DMS114 treated with DMSO at 0.1 percent for 48 hours (cell line): ENCODE results near the gene UBL7.

Source experiments
- DNase-seq: peaks from one replicate; lab custom pipeline; 2025; ENCODE audit not compliant: unreplicated experiment; lab: John Stamatoyannopoulos, UW

Gene UBL7

DNA sequence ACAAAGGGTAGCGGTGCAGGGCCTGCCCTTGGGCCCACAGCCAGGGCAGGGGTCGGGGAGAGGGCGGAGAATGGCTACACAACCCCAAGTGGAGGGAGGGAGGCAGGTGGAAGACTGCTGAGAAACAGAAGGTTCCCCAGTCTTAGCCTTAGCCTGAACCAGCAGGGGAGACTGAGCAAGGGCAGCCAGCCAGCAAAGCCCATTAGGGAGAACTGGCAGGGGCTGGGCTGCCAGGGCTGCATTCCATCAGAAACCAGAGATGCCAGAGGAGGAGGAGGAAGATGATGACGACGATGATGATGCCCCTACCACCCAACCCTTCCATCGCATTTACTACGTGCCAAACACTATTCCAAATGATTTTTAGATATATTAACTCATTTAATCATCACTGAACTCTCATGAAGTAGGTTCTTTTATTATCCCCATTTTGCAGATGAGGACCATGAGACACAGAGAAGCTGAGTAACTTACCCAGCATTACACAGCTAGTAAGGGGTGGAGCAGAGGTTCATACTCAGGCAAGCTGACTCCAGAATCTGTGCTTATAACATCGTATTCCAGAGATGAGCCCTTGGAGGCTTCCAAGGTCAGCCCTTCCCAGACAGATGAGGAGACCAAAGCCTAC is 35.9 kb downstream of the UBL7 start:
- DNase-seq, result no peak

DNA sequence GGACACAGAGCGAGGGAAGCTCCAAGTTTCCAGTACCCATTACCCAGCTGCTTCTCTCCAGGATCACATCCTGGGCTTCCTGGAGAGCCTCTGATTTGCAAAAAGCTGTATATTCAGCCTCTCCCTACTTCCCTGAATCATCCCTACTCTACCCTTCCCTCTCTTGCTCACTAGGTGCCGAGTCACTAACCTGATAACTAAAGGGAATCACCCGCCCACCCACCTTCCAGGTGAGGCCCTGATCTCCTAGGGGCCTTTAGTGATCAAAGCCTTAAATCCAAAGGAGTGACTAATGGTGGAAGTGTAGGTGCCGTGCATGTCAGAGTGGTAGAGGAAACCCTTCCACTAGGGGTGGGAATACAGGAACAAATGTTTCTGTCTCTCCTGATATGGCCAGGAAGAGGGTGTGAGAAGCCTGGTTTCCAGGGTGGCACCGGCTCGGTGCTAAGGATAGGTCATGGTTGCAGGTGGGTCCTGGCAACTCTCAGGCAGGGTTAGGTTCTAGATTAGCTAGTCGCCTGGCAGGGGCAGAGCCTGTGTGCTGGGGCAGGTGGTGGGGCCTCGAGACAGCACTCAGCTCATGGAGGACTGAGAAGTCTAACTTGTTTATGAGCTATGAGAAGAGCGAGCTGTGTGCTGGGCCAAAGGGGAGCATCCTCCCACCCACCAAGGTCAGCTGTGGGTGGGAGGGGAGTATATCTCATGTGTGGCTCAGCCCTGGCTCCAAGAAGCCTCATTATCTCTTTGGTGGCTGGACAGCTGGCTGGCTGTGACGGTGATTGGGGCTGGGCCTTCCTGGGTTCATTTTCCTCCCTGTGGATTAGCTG is 37.3 kb downstream of the UBL7 start:
- no peak for DNase-seq

DNA sequence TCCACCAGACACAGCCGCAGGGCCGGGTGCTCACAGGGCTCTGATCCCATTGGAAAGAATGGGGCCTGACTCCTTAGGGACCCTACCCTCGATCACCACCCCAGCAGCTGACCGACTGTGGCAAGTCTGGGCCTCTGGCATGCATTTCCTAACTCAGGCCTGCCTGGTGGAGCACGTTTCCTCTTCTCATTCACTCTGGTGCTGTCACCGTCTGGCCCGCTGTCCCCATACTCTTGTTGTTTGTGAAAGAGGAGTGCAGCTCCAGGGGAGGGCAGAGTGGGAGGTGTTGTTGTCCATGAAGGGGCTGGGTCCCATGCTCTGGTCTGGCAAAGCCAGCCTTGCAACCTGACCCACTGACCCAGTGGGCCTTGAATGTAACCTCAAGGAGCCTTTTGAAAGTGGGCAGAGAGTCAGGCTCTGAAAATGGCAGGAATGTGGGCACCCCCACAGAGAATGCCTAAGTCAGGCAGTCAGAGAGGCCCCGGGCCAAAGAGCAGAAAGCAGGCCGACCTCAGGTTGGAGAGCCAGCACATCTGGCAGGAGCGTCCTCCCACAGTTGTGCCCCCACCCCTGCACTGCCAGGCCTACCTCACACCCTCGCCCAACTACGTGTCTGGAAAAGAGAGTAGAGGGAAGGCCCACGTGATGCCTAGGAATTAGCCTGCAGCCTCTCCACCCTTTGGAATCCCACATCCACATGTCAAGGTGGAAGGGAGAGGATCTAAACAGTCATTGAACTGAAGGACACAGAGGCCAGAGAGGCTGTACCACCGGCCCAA is 38.1 kb downstream of the UBL7 start:
- no peak for DNase-seq

DNA sequence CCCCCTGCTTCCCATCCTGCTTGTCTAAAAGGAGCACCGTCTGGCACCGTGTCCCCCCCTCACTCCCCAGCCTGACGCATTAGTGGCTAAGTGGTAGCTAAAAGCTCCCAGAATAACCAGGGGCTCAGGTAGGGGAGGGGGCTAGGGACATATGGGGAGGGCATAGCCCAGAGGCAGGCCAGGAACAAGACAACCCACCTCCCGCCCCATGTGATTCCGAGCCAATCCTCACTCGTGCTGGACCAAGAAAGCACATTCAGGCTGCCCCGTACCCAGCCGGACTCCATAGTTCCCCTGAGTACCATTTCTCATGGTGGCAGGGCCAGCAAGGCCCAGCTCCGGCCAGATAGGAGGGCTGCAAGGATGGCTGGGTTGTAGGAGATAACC is 38.7 kb downstream of the UBL7 start:
- no peak for DNase-seq

DNA sequence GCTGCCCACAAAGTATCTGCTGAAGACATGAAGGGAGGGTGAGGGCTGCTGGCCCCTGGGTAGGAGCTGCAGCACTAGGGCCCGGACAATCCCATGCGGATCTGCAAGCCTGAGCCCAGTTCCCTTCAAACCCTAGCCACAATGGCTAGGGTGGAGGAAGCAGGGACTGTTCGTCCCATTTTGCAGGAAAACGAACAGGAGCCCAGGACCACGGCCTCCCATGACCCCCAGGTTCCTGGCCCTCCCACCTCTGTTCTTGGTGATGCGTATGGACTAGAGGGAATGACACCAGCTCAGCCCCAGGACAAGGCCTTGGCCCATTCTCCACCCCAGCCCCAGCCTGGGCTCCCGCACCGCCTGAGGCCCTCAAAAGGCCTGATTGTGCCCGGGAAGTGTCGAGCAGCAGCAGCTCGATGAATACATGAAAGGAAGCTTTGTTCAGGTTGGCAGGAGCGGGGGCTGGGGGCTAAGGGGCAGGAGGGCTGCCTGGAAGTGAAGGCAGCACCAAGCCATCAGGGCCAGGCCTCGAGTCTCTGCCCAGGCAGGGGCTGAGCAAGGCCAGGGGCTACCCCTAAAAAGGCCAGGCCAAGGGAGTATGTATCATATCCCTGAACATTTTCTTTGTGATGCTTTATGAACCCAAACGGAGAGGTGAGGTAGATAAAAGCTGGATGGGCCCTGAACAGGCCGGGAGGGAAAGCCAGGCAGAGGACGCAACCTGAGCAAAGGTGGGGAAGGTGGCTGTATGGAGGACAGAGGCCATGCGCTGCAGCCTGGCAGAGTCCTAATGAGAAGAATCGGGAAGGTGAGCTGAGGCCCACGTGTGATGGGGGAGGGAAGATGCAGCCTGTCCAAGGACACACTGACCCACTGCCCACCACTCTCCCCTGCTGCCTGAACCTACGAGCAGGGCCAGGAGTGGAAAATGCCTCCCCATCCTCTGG is 39.4 kb downstream of the UBL7 start:
- no peak for DNase-seq

DNA sequence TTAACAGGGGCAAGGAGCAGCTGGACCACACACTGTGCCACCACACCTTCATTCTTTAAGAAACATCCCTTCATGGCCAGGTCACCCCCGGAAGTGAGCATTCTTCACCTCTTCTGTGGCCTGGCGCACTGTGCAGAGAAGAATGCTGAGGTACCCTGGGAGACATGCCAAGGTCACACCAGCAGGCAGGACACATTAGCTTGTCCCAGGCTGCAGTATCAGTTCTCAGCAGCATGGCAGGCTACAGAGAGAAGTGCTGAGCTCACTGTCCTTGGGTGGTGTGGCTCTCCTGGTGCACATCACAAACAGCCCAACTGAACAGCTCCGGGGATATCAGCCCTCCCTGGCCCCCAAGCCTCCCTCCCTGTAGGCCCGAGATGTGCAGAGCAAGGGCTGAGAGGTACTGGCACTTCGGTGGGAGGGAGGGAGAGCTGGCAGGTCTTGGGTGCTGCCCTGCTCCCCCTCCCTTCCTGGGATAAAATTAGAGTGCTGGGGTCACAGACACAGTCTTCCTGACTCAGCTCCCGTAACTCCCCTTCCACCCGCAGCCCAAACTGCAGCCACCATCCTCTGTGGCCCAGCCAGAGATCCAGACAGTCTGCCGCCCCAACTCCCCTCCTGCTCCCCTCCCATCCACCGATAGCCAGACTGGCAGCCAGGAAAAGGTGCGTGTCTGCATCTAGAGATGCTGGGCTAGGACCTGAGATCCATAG is 40.6 kb downstream of the UBL7 start:
- DNase-seq, result no peak

DNA sequence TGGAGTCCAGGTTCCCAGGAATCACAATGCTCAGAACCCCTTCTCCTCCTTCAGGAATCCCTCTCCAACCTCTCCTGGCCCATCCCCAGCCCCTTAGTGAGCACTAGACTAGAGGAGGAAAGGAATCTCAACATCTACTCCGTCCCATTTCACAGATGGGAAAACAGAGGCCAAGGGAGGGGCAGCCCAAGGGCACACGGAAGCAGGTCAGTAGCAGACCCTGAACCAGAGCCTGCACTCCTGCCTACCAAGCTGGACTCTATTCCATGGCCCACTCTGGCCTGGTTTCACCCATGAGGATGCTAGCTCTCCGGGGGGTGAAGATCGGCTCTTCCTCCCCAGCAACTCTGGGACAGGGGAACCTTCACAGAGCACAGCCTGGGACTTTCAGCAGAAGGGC is 41.5 kb downstream of the UBL7 start:
- no peak for DNase-seq

DNA sequence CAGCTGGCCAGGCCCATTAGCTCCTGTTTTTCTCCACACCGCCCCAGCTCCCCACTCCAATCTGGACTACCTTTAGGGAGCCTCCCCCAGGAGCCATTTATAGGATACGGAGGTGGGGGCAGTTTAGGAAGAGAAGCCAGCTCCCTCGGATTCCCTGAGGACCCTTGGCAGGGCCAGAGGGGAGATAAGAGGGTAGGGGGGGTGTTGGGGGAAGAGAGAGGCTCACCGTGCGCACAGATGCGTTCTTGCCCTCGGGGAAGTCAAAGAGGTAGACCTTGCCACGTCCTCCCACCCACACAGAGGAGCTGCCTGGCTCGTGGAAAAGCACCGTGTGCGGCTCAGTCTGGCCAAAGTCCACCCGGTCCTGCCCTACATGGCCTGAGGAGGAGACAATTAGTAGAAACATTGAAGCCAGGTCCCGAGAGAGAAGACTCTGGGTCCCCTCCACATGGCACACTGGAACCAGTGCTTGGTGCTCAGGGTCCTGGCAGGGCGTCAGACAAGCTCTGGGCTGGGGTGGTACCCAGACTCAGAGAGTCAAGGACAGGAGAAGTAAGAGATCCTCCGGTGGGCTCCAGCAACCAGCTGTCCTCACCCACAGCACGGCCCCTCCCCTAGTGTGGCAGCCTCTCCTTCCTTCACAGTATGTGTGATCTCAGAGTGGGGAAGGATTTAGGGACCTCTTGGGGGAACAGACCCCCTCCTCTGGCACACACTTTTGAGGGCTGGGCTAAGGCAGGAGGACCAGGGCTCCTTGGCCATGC is 42.2 kb downstream of the UBL7 start:
- DNase-seq, result no peak

DNA sequence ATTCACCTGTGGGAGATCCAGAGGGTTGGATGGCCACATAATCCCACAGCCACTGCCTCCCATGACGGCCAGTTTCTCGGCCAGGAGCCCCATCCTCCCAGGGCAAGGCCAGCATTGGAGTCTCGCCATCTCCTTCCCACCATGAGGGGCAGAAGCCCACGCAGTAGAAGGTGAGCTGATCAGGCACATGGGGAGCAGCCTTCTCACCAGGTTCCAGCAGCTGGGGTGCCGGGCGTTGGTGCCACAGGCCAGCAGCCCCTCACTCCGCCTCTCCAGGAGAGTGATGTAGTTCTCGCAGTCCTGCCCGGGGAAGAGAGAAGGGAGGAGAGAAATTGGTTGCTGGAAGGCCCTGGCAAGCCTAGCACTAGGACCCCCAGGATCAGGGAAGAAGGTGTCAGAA is 43.3 kb downstream of the UBL7 start:
- DNase-seq, result no peak

DNA sequence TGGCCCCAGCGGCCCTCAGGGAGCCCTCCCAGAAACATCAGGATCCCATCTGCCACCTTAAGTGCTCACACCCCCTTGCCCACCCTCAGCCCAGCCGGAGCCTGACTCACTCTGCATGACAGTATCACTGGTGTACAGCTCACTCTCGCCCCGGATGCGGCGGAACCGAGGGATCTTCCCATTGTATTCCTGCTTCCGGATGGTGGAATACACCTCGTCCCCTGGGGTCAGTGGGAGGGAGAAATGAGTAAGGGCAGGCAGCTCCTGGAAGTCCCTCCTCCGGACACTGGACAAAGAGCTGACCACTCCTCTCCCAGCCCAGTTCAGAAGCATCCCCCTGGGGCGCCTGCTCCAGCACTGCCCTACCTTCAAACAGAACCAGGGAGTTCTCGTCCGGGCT is 43.7 kb downstream of the UBL7 start:
- no peak for DNase-seq

DNA sequence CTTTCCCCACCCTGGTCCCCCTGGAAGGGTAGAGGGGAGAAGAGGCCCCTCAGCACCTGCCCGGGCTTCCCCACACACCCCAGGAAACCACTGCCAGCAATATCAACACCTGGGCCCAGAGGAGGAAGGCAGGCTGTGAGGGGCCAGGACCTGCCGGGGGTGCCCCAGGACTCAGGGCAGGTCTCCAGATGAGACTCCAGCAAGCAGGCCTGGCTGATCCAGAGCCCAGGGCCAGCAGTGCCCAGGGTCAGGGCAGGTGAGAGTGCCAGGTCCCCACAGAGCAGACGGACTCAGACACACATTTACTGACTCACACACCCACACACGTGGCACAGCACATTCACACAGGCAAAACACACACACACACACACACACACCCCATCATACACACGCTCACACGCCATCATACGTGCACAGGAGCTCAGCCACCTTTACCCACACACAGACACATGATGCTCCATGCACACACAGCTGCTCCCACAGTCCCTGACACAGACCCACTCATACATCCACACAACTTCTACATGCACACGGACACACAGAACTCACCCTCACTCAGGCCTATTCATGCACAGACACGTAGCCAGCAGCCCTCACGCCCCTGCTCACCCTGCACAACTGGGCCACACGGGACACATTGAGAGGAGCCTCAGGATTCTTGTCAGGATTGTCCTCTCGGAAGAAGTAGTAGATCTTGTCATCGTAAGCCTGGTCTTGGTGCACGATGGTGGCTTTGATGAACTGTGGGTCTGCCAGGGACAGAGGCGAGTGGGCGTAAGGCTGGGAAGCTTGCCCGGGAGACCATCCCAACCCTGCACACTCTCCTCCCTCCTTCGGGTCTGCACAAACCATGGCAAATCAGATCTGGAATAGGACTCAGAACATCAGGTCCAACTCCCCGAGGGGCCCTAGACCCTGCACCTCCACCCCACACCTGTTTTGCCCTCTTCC is 44.7 kb downstream of the UBL7 start:
- DNase-seq, result no peak

DNA sequence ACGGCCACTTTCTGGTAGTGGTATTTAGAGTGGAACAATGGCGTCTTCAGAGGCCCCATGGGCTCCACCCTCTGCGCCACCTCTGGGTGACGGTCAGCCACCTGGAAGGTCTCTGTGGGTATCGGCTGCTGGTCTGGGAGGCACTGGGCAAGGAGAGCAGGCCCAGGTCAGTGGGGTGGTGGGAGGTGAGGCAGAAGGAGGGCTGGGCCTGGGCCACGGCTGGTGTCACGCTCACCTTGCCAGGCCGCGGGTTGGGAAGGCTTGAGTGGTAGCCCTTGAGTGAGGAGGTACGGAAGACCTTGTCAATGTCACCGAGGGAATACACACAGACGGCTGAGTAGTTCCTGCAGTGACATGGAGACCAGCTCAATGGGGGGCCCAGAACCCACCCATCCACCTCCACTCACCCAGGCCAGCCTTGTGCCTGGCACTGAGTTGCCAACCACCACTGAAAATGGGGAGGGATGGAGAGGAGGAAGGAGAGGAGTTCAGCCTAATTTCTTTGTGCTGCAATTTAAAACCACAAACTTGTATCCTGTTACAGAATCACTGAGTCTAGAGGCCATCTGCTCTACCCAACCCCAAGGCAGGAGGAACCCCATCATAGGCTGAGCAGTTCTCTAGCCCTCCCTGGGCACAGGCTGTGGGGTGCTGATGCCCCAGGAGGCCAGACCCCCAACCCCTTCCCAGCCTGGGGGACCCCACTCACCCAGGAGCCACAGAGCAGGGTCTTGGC is 46.2 kb downstream of the UBL7 start:
- DNase-seq, result no peak

DNA sequence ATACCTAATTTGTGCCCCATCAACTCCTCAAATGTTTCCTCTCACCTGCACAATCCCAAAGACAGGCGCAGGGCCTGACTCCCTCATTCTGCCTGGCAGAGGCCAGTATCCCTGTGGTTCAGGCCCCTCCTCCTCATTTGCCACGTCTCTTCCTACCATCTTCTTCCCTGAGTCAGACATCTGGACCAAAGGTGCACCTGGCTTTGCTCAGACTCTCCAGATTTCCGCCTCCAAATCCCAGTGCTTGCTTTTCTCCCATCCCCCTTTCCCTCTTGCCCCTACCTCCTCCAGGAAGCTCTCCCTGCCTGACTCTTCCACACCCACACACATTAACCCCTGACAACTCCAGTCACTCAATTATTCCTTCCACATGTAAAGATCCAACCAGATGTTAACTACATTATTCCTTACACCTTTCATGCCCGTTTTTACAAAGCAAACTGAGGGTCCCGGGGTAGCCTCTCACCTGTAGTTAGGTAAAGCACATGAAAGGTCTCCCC is 46.8 kb downstream of the UBL7 start:
- no peak for DNase-seq

DNA sequence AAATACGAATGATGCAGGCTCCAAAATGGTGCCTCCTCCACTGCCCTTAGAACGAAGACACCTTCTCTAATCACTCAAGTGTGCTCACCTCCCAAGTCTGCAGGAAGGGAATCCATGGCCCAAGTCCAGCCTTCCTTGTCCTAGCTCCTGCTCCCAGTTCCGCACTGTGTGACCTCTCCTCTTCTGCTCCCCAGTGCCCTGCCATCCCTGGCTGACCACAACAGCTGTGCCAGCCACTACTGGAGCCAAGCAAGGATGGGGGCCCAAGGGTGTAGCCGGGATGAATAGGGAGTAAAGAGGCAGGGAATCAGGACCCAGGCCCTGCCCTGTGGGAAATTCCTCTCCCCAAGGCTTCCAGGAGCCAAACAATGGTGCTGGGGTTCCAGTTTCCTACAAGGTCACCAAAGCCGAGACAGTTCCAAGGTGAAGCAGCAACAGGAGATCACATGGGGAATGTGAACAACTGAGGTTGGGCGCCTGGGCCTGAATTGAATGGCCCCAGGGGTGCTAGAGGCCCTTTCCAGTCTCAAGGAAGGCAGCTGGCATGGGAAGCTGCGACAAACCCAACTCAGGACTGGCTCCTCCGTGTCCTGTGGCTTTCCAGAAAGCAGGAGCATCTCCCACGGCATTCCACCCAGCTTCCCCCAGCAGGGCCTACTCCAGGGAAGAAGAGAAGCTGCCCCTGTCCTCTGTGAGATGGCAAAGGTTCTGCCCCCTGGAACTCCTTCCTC is 47.4 kb downstream of the UBL7 start:
- no peak for DNase-seq

DNA sequence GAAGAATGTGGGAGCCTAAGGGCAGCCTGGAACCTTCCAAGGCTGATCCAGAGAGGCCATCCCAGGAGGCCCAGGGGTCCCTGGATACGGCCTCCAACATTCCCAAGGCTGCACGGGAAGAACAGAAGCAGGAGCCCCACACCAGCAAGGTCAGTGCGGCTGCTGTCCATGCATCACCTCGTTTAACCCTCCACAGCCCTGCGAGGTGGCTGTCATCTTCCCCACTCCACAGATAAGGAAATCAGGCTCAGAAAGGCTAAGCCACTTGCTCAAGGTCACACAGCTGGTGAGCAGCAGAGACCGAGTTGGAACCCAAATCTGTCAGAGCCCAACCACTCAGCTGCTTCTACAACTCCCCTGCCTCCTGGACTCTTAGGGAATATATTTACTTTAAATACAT is 48.8 kb downstream of the UBL7 start:
- no peak for DNase-seq

DNA sequence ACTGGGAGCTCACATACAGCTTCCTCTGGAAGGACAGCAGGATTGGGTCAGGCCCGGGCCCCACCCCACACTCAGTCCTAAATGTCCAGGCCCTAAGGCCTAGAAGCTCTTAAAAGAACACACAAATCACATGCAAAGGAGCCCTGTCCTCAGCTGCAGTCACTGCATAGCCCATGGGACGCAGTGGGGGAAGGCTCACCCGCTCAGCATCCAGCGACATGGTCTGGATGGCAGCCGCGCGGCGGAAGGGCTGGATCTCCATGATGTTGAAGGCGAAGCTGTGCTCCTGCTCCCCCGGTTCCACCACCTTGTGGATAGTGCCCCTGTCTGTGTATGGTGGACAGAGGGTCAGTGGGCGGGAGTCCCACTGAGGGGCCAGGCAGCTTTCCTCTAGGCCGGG is 49.3 kb downstream of the UBL7 start:
- DNase-seq, result no peak

DNA sequence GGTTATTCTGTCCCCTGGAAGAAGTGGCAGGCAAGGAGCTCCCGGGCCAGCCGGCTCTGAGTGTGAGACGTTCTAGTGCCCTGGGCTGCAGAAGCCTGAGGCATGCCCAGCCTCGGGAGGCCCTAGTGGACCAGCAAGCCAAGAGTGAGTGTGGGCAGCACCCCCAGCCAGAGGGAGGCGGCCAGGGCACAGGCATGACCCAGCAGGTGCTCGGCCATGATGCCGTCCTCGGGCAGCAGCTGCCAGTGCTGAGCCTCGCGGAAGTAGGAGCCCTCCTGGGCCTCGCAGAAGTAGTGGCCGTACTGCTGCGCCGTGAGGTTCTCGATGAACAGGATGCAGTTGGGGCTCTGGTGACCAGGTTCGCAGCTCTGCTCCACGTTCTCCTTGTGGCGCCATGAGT is 50.5 kb downstream of the UBL7 start:
- no peak for DNase-seq
